H1 (cell line): ENCODE measurements around the gene FMO5. TPM values are rescaled to one million over a fixed set of nuclear protein-coding genes. Genes with fewer than 3 reads are reported as not detected.

Experiments
- CTCF ChIA-PET: fragments of 300-600 bp; sonication (Branson Sonifier 250); formaldehyde crosslinking; loops from one replicate; lab custom pipeline; 2021; ENCODE audit not compliant: partially characterized antibody; lab: Charles Lee
- POLR2A ChIA-PET: fragments of 300-600 bp; sonication (Branson Sonifier 250); formaldehyde crosslinking; loops from one replicate; lab custom pipeline; 2021; ENCODE audit warnings: inconsistent platforms; ENCODE audit not compliant: partially characterized antibody; lab: Charles Lee
- DNase-seq, 2 experiments: peaks; one replicate each; pipeline versions ENCODE4 v3.0.0 to v3.0.0-alpha.2; 2010 to 2022; ENCODE audit warnings: low spot score in 2 of 2, low read depth in 1 of 2, mixed read lengths in 1 of 2
- FAIRE-seq: peaks from 2 replicates; lab custom pipeline; 2011; peaks lifted over from hg19 to GRCh38; lab: Jason Lieb, UNC
- H2AFZ ChIP-seq: 2 replicates; pipeline ENCODE4 v1.8.1; 2012; ENCODE audit warnings: low read length, inconsistent platforms
- H2AK5ac ChIP-seq: 2 replicates; pipeline ENCODE4 v1.6.1; 2013; ENCODE audit warnings: low read depth, low read length
- H2BK120ac ChIP-seq: replicated peaks from 2 replicates; pipeline ENCODE3; 2013; ENCODE audit warnings: low read depth, low read length, inconsistent platforms
- H2BK12ac ChIP-seq: 2 replicates; pipeline ENCODE4 v1.6.1; 2013; ENCODE audit warnings: low read depth, low read length
- H2BK15ac ChIP-seq: 2 replicates; pipeline ENCODE4 v1.6.1; 2013; ENCODE audit warnings: low read length
- H2BK20ac ChIP-seq: 2 replicates; pipeline ENCODE4 v1.6.1; 2013; ENCODE audit warnings: low read length
- H2BK5ac ChIP-seq: 2 replicates; pipeline ENCODE4 v1.6.1; 2013; ENCODE audit warnings: low read depth, low read length
- H3K14ac ChIP-seq: 2 replicates; pipeline ENCODE4 v1.6.1; 2013; ENCODE audit warnings: inconsistent platforms; ENCODE audit not compliant: insufficient read length
- H3K18ac ChIP-seq: 2 replicates; pipeline ENCODE4 v1.6.1; 2013; ENCODE audit warnings: low read length; ENCODE audit errors: extremely low read depth
- H3K23ac ChIP-seq: 2 replicates; pipeline ENCODE4 v1.6.1; 2013; ENCODE audit warnings: inconsistent platforms; ENCODE audit not compliant: insufficient read length
- H3K23me2 ChIP-seq: 2 replicates; pipeline ENCODE4 v1.6.1; 2013; ENCODE audit warnings: low read depth, low read length
- H3K27ac ChIP-seq: 2 replicates; pipeline ENCODE4 v1.6.1; 2011; ENCODE audit warnings: low read depth, low read length, inconsistent platforms
- H3K27me3 ChIP-seq, 4 experiments: replicated peaks in 1 of 4; 1 replicate in 1 of 4; 2 replicates in 3 of 4; pipeline versions ENCODE4 v1.6.1 to v1.8.1; 2011 to 2013; ENCODE audit warnings: low read length in 3 of 4, mild to moderate bottlenecking in 3 of 4, inconsistent platforms in 2 of 4, mixed read lengths in 2 of 4, moderate library complexity in 1 of 4; ENCODE audit not compliant: control insufficient read depth in 3 of 4, insufficient read depth in 3 of 4; ENCODE audit errors: extremely low read depth in 1 of 4
- H3K36me3 ChIP-seq, 4 experiments: 2 replicates each; pipeline versions ENCODE4 v1.6.1 to v1.8.1; 2011 to 2013; ENCODE audit warnings: mild to moderate bottlenecking in 4 of 4, low read length in 3 of 4, moderate library complexity in 2 of 4, control low read depth in 1 of 4, inconsistent platforms in 1 of 4; ENCODE audit not compliant: insufficient read depth in 4 of 4, control insufficient read depth in 2 of 4
- H3K4ac ChIP-seq: replicated peaks from 2 replicates; pipeline ENCODE3; 2013; ENCODE audit warnings: low read length, low read depth, mixed read lengths, inconsistent platforms; ENCODE audit not compliant: insufficient read length
- H3K4me1 ChIP-seq, 4 experiments: replicated peaks in 1 of 4; 1 replicate in 1 of 4; 2 replicates in 3 of 4; pipeline versions ENCODE4 v1.6.1 to v1.8.1; 2011 to 2013; ENCODE audit warnings: low read length in 3 of 4, inconsistent platforms in 2 of 4, mixed read lengths in 1 of 4; ENCODE audit not compliant: insufficient read depth in 4 of 4, control insufficient read depth in 3 of 4
- H3K4me2 ChIP-seq, 2 experiments: 2 replicates each; pipeline versions ENCODE4 v1.6.1 to v1.8.1; 2011 to 2013; ENCODE audit warnings: low read depth in 2 of 2, low read length in 2 of 2, control low read depth in 1 of 2, inconsistent platforms in 1 of 2, mild to moderate bottlenecking in 1 of 2; ENCODE audit not compliant: insufficient read depth in 1 of 2
- H3K4me3 ChIP-seq, 4 experiments: fragments of 200-600, 300-600 bp in 1 of 4; sonication (generic), shearing (Covaris generic), sonication (Bioruptor Twin) in 1 of 4; 2 replicates each; pipeline versions ENCODE4 v1.5.1 to v1.8.1; 2011 to 2016; ENCODE audit warnings: low read length in 4 of 4, low read depth in 3 of 4, control low read depth in 2 of 4, inconsistent platforms in 2 of 4, mild to moderate bottlenecking in 2 of 4, mixed read lengths in 1 of 4, moderate library complexity in 1 of 4; ENCODE audit not compliant: insufficient read depth in 2 of 4; ENCODE audit errors: extremely low read depth in 1 of 4
- H3K56ac ChIP-seq: replicated peaks from 2 replicates; pipeline ENCODE3; 2013; ENCODE audit warnings: low read depth, mild to moderate bottlenecking, mixed read lengths, low read length, inconsistent platforms; ENCODE audit not compliant: insufficient read length
- H3K79me1 ChIP-seq: 2 replicates; pipeline ENCODE4 v1.6.1; 2013; ENCODE audit warnings: low read depth, low read length, control low read depth
- H3K79me2 ChIP-seq, 2 experiments: 2 replicates each; pipeline versions ENCODE4 v1.6.1 to v1.8.1; 2012 to 2013; ENCODE audit warnings: low read length in 2 of 2, mild to moderate bottlenecking in 2 of 2, inconsistent platforms in 1 of 2; ENCODE audit not compliant: insufficient read depth in 2 of 2, control insufficient read depth in 1 of 2
- H3K9ac ChIP-seq, 4 experiments: replicated peaks in 1 of 4; 1 replicate in 1 of 4; 2 replicates in 3 of 4; pipeline versions ENCODE4 v1.6.1 to v1.8.1; 2011 to 2013; ENCODE audit warnings: low read depth in 3 of 4, low read length in 3 of 4, control low read depth in 2 of 4, mild to moderate bottlenecking in 2 of 4, moderate library complexity in 2 of 4, inconsistent platforms in 1 of 4; ENCODE audit errors: extremely low read depth in 1 of 4
- H3K9me3 ChIP-seq, 2 experiments: 2 replicates each; pipeline versions ENCODE4 v1.6.1 to v1.8.1; 2012 to 2013; ENCODE audit warnings: mild to moderate bottlenecking in 2 of 2, moderate library complexity in 2 of 2, control low read depth in 1 of 2, inconsistent platforms in 1 of 2, low read depth in 1 of 2, low read length in 1 of 2, mixed read lengths in 1 of 2; ENCODE audit not compliant: insufficient read depth in 2 of 2
- H4K20me1 ChIP-seq, 2 experiments: replicated peaks in 1 of 2; 2 replicates each; pipeline versions ENCODE3 to v1.8.1; 2011 to 2013; ENCODE audit warnings: inconsistent platforms in 2 of 2, low read length in 2 of 2, mild to moderate bottlenecking in 1 of 2; ENCODE audit not compliant: insufficient read depth in 2 of 2, control insufficient read depth in 1 of 2
- H4K5ac ChIP-seq: 2 replicates; pipeline ENCODE4 v1.6.1; 2013; ENCODE audit warnings: low read length, low read depth, mixed read lengths, inconsistent platforms; ENCODE audit not compliant: insufficient read length
- H4K8ac ChIP-seq: 2 replicates; pipeline ENCODE4 v1.8.0; 2013; ENCODE audit warnings: mild to moderate bottlenecking, moderate library complexity, low read length, inconsistent platforms; ENCODE audit not compliant: insufficient read depth; ENCODE audit errors: extremely low read depth
- H4K91ac ChIP-seq: replicated peaks from 2 replicates; pipeline ENCODE3; 2013; ENCODE audit warnings: low read length, mixed read lengths, inconsistent platforms; ENCODE audit not compliant: insufficient read length
- ASH2L ChIP-seq: fragments of 200-600, 300-600 bp; sonication (generic); IDR thresholded peaks from one replicate; pipeline ENCODE4 v1.7.1; 2017; ENCODE audit warnings: low read length
- CHD1 ChIP-seq: IDR thresholded peaks from 2 replicates; pipeline ENCODE4 v1.6.1; 2012; ENCODE audit warnings: low read depth, low read length, improper control_type of control experiment
- EP300 ChIP-seq, 2 experiments: IDR thresholded peaks; 1 replicate in 1 of 2; 2 replicates in 1 of 2; pipeline ENCODE4 v1.6.1; 2011 to 2012; ENCODE audit warnings: low read depth in 2 of 2, low read length in 2 of 2, mild to moderate bottlenecking in 2 of 2, borderline replicate concordance in 1 of 2, inconsistent platforms in 1 of 2, moderate library complexity in 1 of 2
- EZH2 ChIP-seq: fragments of 200-600 bp; sonication (generic); IDR thresholded peaks from 2 replicates; pipeline ENCODE4 v1.7.1; 2012; ENCODE audit warnings: low read depth, mild to moderate bottlenecking, moderate library complexity, low read length, inconsistent platforms; ENCODE audit not compliant: severe bottlenecking
- HDAC6 ChIP-seq: IDR thresholded peaks from one replicate; pipeline ENCODE4 v1.7.1; 2012; ENCODE audit warnings: low read depth, mild to moderate bottlenecking, inconsistent platforms, low read length, moderate library complexity
- KDM1A ChIP-seq: fragments of 200-600, 300-600 bp; sonication (generic); IDR thresholded peaks from 2 replicates; pipeline ENCODE4 v1.7.1; 2016; ENCODE audit warnings: mild to moderate bottlenecking, low read length, borderline replicate concordance
- NANOG ChIP-seq: IDR thresholded peaks from 2 replicates; pipeline ENCODE4 v1.6.1; 2011; ENCODE audit warnings: low read length, low read depth, mild to moderate bottlenecking, inconsistent platforms; ENCODE audit not compliant: insufficient read depth, poor library complexity, severe bottlenecking
- RAD21 ChIP-seq, 2 experiments: IDR thresholded peaks in 1 of 2; conservative IDR thresholded peaks in 1 of 2; 2 replicates each; pipeline ENCODE4 v1.6.1; 2011; ENCODE audit warnings: low read depth in 2 of 2, low read length in 2 of 2, improper control_type of control experiment in 1 of 2, inconsistent platforms in 1 of 2, mild to moderate bottlenecking in 1 of 2, moderate library complexity in 1 of 2
- RFX5 ChIP-seq: IDR thresholded peaks from 2 replicates; pipeline ENCODE4 v1.6.1; 2011; ENCODE audit warnings: low read depth, low read length, improper control_type of control experiment, borderline replicate concordance
- SP1 ChIP-seq: IDR thresholded peaks from 2 replicates; pipeline ENCODE4 v1.6.1; 2011; ENCODE audit warnings: low read depth, low read length
- YY1 ChIP-seq: IDR thresholded peaks from 2 replicates; pipeline ENCODE4 v1.6.1; 2011; ENCODE audit warnings: low read depth, mild to moderate bottlenecking, low read length
- WGBS, 2 experiments: shearing (Covaris generic) in 1 of 2; methylation state at CpG; one replicate each; pipeline versions ENCODE4 v1.1.6 to v1.1.7; 2013 to 2015; ENCODE audit warnings: low lambda C conversion rate in 2 of 2, mixed read lengths in 2 of 2, inconsistent platforms in 1 of 2, low coverage in 1 of 2, missing lambda C conversion rate in 1 of 2; ENCODE audit not compliant: insufficient replicate concordance in 2 of 2, insufficient coverage in 1 of 2, insufficient read length in 1 of 2; ENCODE audit errors: extremely low coverage in 1 of 2, missing lambda C conversion rate in 1 of 2; 5-methylcytosine and 5-hydroxymethylcytosine counted together
- polyA plus RNA-seq, 7 experiments: library from polyadenylated mRNA; depleted of rRNA in 3 of 7; stranded (reverse) in 5 of 7; unstranded in 2 of 7; fragments of >200 nt in 5 of 7; fragments of 200-250 nt in 2 of 7; gene quantifications; 1 replicate in 5 of 7; 2 replicates in 1 of 7; 4 replicates in 1 of 7; pipeline versions ENCODE4 v1.2.1 to v1.2.3, GENCODE V29; 2011 to 2013; ENCODE audit warnings: missing spikeins in 2 of 7, mixed read lengths in 2 of 7
- total RNA-seq: library from RNA; stranded (reverse); fragmentation: NEBNext Ultra II Directional; extraction: Animal tissue kit (Norgen Biotek cat#: 25700); gene quantifications from 2 replicates; pipeline ENCODE4 v1.2.1, GENCODE V29; 2021
- TF ChIP-seq, protein P1 (sequence below): IDR thresholded peaks from 2 replicates; pipeline ENCODE4 v1.6.1; 2012; ENCODE audit warnings: low read length, inconsistent platforms

Gene FMO5
- total and polyA plus RNA-seq, 2 of the 8 experiments (the other 6 are each of a cell fraction or from before 2014, with no cell fraction given), result 0.27 to 0.34 TPM

DNA sequence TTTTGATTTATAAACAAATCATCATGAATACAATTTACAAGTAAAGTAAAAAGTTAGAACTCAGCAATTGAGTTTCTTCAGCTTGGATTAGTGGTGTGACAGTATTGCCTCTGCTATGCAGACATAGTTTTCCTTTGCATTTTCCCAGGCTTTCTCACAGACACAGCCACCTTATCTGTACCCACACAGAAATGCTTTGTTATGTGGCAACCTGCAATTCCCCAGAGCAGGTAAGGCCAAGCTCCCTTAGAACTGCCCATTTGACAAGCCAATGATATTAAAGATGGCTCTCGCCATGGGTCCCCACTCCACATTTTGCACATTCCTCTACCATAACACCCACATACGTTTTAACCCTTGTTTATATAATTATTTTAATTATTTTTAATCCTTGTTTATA lies 14.2 kb downstream of the FMO5 start:
- H4K8ac ChIP-seq, result no peak overlapping the region
- H2BK12ac ChIP-seq, result no peak overlapping the region
- POLR2A ChIA-PET, result interaction anchor here (1.4 kb wide), 1 partner anchor 127 kb away, joined by 4 read pairs; no protein-coding TSS in a partner anchor
- TF ChIP-seq NANOG (no peak), HDAC6 (no peak), RFX5 (no peak), YY1 (no peak), KDM1A (no peak), ASH2L (no peak), RAD21 (IDR thresholded peaks at IDR 0.05 in 1 of 2, conservative IDR thresholded peaks at IDR 0.05 in 1 of 2; ENCODE audit: low read depth in 2 of 2, low read length in 2 of 2) (no peak), EZH2 (no peak), CHD1 (no peak), EP300 (IDR thresholded peaks at IDR 0.05; ENCODE audit: borderline replicate concordance in 1 of 2, low read depth in 2 of 2, low read length in 2 of 2) (no peak), SP1 (no peak)
- TF ChIP-seq, protein P1, sequence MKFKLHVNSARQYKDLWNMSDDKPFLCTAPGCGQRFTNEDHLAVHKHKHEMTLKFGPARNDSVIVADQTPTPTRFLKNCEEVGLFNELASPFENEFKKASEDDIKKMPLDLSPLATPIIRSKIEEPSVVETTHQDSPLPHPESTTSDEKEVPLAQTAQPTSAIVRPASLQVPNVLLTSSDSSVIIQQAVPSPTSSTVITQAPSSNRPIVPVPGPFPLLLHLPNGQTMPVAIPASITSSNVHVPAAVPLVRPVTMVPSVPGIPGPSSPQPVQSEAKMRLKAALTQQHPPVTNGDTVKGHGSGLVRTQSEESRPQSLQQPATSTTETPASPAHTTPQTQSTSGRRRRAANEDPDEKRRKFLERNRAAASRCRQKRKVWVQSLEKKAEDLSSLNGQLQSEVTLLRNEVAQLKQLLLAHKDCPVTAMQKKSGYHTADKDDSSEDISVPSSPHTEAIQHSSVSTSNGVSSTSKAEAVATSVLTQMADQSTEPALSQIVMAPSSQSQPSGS, result no peak

More for the DNA sequence above, 14.2 kb downstream of the FMO5 start:
- CTCF ChIA-PET, result no interaction called here
- DNase-seq (no peak), FAIRE-seq (no peak)
- no peak overlapping the region for H3K18ac ChIP-seq
- no peaks in the 10 kb centered on the region for H3K79me1 ChIP-seq
- no peaks in the 10 kb centered on the region for H3K23me2 ChIP-seq
- no peak overlapping the region for H2BK15ac ChIP-seq
- no peak overlapping the region for H3K4me3 ChIP-seq
- H3K23ac ChIP-seq, result no peak overlapping the region
- no peaks in the 10 kb centered on the region for H3K4me1 ChIP-seq
- H4K20me1 ChIP-seq, result no peaks in the 10 kb centered on the region
- no peak overlapping the region for H4K91ac ChIP-seq
- 85% methylated on average over 2 of the region's 2 CpGs; no CpG with 5 or more reads in 1 of the 2 experiments for WGBS, 2 experiments
- no peak overlapping the region for H3K27ac ChIP-seq
- H2BK120ac ChIP-seq, result no peak overlapping the region
- no peak overlapping the region for H2BK20ac ChIP-seq
- no peak overlapping the region for H2AFZ ChIP-seq
- no peaks in the 10 kb centered on the region for H3K27me3 ChIP-seq
- no peak overlapping the region for H3K56ac ChIP-seq
- no peak overlapping the region for H4K5ac ChIP-seq
- H3K9me3 ChIP-seq, result no peaks in the 10 kb centered on the region
- no peak overlapping the region for H3K4ac ChIP-seq
- no peak overlapping the region for H3K9ac ChIP-seq
- no peaks in the 10 kb centered on the region for H3K79me2 ChIP-seq
- H3K14ac ChIP-seq, result no peak overlapping the region
- H2BK5ac ChIP-seq, result no peak overlapping the region
- H3K4me2 ChIP-seq, result no peak overlapping the region
- no peak overlapping the region for H2AK5ac ChIP-seq
- no peaks in the 10 kb centered on the region for H3K36me3 ChIP-seq
